GM21825 (cell line): ENCODE results near the gene RFNG.

Experiments used
- ATAC-seq: cut with Tn5 transposase; IDR thresholded peaks from one replicate; pipeline ENCODE4 v1.9.1; 2021; ENCODE audit warnings: mild to moderate bottlenecking, moderate library complexity; ENCODE audit not compliant: unreplicated experiment

RFNG gene

DNA sequence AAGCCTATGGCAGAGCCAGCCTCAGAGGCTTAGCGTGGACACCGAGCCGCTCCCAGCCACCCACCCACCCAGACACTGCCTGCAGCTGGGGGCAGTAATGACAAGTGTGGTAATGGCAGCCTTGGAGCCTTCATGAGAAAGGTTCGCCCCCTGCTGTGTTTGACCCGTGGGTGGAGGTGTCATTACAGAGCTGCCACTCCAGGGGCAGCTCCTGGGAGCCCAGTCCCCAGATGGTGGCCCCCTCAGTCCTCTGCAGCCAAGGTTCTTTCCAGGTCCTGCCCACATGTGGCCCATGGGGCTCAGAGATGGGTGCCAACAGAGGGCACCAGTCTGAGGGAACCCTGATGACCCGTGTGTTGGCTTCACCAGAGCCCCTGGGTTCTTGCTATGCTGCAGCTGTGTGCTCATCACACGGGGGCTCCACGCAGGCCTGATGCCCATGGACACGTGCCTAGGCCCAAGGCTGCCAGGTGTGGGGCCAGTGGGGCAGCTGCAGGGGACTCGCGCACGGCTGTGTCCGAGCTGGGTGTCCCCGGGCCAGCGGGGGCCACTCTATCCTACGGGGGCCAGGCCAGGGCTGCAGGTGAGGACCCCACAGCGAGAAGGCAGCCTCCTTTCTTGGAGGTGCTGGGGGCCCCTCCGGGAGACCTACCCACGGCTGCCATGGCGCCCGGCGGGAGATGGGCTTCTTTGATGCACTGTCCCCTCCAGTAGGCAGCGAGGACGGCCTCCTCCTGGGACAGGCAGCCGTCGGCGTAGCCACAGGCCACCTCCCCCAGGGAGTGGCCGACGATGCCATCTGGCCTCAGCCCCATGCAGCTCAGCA is 38.3 kb upstream of the RFNG start:
- no peak for ATAC-seq

DNA sequence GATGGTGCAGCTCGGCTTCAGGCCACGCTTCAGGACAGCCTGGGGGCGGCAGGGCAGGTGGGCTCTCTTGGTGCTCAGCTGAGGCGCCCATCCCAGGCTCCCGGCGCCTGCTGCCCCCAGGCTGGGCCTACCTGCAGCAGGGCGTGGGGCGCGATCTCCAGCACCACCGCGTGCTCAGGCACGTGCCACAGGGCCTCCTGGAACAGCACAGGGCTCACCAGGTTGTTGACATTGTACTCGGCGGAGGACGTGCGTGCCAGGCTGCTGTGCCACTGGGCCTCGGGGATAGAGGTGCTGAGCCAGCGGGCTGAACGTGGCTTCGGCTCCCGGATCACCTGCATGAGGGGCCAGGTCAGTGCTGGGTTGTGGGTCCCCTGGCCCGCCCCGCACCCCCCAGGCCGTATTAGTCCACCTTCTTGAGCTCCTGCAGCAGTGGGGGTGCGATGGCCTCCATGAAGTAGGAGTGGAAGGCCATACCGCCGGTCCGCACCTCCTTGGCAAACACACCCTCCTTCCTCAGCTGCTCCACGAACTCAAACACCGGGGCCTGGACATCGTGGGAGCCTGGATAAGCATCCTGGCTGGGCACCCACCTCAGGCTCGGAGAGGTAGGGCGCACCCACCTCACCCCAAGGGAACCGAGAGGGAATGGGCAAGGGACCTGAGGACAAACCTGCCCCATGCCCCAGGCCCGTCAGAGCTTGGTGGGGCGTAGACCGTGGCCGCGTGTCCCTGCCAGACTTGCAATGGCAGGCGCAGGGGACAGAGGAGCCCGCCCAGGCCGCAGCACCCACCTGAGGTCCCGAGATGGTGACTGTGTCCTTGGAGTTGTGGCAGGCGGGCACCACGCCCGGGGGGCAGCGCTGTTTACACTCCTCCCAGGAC is 37.5 kb upstream of the RFNG start:
- ATAC-seq: no peak

DNA sequence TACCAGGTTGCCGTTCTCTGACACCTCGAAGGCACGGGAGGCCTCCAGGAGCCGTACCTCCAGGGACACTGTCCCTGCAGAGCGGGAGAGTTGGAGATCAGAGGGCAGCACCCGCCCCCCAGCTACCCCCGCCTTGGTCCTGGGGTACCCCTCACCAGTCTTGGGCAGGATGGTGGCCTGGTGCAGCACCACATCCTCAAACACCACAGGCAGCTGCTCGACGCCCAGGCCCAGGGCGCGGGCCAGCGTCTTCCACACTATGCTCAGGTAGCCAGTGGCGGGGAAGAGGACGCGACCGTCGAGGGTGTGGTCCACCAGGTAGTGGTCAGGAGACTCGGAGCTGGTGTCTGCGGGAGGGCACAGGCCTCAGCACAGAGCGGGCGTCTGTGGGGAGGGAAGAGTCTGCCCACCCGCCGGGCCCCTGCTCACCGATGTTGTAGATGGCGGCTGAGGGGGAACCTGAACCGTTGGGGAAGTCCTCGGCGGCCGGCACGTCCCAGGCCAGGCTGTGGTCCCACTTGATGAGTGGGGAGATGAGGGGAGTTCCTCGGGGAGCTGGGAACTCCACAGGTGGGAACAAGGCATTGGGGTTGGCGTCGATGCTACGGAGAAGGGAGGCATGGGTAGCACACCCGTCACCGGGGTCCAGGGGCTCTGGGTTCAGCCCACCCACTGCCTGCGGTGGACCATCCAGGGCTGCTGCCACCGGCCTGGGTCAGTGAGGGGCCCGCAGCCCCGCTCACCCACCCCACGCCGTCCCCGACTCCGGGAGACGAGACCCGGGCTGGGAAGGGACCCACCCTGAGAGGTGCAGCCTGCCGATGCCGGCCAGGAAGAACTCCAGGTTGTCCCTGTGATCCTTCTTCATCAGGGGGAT is 36.6 kb upstream of the RFNG start:
- ATAC-seq: no peak

DNA sequence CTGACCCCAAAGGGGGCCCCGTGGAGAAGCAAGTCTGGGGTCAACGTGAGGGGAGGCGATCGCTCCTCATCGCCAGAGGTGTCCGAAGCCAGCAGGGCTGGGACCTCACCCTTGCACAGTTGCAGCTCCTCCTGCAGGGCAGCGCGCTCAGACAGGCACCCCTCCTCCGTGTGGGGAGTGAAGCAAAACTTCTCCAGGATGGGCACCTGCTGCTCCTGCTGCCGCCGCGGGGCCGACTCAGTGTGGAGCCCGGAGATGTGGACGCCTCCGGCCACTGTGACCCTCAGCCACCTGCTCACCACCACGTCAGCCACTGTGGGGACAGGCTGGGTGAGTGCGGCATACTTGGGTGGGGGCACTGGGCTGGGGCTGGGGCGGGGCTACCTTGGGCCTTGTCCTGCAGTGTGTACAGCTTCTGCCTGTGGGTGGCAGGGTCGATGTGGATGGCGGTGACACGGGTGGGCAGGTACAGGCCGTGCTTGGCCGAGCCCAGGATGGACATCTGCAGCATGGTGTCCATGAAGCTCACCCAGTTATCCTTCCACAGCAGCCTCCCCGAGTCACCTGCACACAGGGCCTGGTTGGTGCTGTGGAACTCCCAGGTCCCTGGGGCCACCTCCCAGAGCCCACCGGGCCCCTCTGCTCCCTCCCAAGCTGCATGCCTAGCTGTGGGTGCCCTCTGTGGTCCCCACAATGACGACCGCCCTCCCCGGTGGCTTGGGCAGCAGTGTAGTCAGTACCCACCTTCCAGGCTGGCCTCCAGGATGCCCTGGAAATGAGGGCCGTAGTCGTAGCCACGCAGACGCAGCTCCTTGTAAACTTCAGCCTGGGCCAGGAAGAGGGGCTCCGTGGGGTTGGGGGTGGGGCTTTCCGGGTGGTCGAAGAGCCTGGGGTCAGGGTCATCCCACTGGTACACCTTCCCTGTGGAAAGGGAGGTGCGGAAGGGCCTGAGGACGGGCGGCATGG is 35.6 kb upstream of the RFNG start:
- ATAC-seq: no peak

DNA sequence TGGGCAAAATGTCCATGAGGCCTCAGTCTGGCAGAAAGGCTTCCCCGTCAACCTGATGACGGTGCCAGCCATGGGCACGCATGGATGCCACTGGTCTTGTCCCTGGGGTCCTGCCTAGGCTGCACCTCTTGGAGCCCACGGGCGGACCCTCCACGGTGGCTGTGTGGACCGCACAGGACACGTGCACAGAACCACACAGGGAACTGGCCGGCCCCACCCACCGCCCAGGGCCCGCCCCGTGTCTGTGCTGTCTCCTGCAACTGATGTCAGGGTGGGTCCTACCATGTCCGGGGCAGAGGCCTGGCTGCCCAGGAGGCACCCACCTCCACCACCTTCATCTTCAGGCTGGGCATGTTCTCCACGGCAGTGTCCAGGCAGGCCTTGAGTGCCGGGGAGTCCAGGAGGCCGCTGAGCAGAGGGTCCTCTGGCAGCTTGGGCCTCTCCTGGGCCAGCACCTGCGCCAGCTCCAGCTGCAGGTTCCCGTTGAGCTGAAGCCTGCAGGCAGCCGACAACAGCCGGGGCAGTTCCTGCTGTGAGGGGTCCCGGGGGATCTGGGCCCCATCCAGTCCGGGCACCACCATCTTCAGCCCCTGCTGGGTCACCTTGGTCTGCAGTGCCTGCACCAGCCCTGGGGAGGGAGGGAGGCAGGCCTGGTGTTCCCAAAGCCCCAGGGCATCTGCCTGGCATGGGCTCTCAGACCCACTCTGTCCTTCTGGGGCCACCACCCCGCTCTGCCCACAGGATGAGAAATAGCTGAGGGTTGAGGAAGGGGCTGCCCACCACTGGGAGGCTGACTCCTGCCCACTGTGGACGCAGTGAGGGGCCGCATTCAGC is 34.5 kb upstream of the RFNG start:
- no peak for ATAC-seq

DNA sequence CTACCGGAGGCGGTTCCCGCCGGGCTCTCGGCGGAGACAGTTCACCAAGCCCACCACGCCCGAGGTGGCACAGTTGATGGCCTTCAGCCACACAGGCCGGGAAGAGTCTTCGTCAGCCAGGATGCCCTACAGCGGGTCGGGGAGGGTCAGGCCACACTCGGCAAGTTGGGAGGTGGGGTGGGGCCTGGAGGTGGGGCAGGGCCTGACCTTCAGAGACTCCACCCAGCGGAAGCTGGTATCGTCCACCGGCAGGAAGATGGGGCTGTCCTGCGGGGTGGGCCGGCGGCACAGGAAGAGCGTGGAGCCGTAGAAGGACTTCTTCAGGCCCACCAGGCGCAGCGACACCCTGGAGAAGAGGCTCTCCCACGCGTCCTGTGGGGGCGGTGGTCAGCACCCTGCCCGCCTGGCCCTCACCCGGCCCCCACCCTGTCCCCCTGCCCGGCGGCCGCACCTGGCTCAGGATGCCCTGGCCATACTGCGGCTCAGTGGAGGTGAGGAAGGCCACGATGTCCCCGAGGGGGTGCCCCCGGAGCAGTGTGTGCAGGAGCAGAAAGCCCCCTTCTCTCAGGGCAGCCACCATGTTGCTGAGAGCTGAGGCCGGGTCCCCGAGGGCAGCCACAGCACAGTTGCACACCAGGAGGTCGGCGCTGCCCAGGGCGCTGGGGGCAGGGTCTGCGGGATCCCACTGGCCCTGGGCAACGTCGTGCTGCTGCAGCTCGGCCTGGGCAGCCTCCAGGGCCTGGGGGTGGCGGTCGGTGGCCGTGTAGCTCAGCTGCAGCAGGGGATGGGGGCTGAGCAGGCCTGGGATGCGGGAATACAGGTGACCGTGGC is 33.6 kb upstream of the RFNG start:
- ATAC-seq: no peak

DNA sequence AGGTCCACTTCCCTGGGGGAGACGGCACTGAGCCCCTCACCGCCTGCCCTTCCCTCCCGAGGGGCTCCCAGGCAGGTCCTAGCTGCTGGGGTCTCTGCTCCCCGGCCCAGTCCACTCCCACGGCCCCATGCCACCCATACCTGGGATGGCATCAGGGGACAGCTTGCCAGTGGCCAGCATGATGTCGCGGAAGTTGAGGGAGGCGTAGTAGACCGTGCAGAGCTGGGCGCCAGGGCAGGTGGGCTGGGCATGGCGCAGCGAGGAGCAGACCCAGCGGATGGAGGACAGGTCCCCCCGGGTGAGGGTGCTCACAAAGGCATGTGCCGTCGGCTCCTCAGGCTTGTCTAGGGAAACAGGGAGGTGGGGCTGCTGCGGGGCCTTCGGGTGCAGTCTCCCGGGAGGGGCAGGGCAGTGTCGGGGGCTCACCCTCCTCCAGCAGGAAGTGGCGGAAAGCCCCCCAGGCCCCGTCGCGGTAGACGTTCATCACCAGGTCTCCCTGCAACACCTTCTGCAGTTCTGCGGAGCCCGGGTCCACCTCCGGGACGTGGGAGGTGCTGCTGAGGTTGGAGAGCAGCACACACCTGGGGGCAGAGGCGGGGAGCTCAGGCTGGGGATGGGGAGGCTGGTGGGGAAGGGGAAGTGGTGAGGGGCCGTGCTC is 32.9 kb upstream of the RFNG start:
- ATAC-seq: no peak

DNA sequence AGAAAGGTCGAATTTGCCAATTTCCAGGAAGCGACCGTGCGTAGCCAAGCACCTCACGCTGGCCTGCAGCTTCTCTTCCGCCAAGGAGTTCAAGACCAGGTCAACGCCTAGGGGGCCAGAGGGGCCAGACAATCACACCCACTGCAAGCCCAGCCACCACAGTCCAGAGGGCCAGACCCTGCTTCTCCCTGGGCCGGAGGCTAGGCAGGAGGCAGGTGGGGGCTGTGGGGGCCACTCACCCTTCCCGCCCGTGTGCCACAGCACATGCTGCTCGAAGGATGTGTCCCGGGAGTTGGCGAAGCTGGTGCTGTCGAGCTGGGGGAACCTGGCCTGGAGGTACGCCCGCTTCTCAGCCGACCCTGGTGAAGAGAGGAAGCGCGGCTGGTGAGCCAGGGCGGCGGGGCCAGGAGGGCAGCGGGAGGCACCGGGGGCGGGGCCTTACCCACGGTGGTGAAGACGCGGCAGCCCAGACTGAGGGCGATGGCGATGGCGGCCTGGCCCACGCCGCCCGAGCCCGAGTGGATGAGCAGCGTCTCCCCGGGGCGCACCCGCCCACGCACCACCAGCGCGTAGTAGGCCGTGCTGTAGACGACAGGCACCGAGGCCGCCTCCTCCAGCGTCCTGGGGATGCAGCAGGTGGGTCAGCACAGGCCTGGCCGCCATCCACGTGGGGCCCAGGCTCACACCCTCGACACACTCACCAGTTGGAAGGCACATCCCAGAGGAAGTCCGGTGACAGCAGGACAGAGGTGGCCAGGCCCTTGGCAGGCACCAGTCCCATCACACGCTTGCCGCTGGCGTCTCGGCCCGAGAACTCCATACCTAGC is 32.1 kb upstream of the RFNG start:
- no peak for ATAC-seq

DNA sequence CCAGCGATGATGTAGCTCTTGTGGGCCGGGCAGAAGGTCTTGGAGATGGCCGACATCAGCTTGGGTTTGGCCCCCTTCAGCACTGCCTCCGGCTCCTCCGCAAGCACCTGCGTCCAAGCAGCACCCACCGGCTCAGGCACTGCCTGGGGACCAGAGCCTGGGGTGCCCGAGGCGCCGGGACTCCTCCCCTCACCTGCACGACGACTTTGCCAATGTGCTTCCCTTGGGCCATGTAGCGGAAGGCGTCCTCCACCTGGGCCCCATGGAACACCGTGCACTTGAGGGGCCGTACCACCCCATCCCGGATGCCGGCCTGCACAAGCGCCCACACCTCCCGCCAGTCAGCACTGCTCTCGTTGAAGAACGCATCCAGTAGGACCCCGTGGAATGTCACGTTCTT is 31.4 kb upstream of the RFNG start:
- ATAC-seq: no peak

DNA sequence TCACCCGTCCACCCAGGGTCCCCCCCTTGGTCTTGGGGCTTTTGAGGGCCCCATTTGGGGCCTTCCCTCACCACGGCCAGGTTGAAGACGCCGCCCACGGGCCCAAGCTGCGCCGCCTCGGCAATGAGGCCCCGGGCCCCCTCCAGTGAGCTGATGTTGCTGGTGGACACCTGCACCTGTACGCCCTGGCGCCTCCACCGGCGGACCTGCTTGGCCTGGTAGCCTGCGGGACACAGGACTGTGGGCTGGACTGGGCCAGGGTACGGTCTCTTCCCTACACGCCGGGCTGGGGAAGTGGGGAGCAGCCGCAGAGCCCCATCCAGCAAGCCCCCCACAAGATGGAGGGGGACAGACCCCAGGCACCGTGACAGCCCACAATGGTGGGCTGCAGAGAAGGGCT is 30.8 kb upstream of the RFNG start:
- no peak for ATAC-seq

DNA sequence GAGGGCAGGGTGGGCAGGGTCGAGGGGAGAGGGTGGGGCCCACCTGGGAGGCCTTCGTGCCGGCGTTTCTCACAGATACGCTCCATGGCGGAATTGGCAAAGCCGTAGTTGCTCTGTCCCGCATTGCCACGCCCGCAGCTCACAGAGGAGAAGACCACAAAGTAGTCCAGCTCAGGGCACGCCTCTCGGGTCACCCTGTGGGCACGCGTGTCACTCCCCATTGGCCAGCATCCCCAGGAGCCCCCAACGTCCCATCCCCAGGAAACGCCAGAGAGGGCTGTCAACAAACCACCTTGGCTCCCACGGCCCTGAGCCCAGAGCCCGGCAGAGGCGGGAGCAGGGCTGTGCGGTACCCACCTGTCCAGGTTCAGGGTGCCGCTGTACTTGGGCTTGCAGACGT is 30.4 kb upstream of the RFNG start:
- ATAC-seq: no peak

DNA sequence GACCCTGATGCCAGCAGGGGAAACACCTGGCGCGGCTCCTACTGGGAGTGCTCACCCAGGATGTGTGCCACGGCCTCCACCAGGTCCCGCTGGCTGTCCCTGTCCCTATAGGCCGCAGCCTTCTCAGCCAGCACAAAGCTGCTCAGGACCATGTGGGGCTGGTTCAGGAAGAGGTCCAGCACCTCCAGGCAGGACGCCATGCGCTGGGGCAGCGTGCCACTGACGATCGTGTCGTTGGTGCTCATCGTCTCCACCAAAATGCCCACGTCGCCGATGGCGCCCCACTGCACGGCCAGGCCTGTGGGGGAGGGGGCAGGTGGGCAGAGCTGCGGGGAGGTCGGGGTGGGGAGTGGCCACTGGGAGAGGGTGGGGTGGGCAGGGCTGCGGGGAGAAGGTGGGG is 29.9 kb upstream of the RFNG start:
- ATAC-seq: no peak

DNA sequence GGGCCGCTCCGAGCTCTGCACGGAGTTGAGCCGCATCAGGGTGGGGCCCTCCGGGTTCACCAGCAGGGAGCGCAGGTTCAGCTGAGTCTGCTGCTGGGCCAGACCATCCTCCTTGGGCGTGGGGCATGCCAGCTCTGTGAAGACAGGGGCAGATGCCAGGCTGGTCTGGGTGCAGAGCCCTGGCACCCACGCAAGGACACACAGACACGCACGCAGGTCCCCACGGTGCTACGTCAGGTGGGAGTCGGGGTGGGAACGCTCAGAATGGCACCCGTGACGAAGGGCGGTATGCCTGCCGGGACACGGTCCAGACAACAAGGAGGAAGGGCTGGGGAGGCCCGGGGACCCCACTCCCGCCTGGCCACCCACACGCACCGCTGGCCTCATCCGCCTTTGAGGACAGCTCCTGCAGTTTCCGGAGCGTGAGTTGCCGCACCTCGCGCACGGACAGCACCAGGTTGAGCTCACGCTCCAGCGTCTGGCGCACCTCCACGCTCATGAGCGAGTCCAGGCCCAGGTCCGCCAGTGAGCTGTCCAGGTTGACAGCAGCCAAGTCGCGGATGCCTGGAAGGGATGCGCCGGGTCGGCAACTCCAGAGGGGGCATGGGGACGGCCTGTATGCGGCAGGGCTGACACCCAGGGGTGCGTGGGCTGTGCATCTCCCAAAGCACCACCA is 29.3 kb upstream of the RFNG start:
- ATAC-seq: no peak

DNA sequence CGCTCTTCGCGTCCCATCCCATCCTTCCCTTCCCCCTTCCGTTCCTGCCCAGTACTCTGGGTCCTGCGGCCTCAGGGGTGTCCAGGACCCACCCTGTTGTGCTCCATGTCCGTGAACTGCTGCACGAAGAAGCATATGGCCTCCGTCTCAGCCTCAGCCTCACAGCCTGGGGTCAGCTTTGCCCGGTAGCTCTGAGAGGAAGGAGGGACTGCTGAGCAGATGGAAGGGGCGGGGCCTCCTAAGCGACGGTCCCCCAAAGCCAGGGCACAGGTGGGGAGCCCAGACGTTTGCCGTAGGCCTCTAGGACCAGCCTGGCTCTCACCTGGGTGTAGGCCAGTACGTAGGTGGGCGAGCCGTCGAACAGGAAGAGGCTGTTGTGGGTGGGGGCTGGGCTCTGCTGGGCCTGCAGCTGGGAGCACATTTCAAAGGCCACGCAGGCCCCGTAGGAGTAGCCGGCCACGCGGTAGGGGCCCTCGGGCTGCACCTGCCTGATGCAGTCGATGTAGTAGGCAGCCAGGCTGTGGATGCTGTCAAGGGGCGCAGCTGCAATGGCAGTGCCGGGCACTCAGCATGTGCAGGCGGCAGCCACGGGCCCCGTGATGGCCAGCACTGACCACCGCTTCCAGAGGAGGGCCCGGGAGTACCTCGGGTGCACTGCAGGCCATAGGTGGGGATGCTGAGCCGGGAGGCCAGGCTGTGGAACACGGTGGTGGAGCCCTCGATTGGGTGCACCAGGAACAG is 28.6 kb upstream of the RFNG start:
- no peak for ATAC-seq

DNA sequence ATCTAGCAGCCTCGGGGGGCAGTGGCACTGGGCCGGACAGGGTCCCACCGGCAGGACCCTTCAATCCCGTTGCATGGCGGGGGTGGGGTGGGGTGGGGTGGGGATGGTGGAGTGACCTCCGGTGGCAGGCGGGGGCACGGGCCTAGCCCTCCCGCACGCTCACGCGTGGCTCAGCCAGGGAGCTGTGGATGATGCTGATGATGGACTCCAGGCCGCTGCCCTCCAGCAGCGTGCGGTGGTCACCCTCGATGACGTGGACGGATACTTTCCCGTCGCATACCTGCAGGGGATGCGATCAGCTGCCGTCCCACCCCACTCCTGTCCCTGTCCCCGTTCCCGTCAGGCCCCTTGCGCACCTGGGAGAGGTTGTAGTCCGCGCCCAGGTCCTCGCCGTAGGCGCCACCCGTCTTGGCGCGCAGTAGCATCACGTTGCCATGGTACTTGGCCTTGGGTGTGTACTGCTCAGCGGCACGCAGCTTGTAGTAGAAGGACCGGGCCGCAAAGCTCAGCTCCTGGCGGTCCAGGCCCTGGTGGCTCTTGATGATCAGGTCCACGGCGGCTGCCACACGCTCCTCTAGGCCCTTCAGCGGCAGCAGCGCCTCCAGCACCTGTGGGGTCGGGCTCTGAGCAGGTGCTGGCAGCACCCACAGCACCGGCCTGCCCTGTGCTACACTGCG is 27.5 kb upstream of the RFNG start:
- ATAC-seq: no peak
